Astrocyte of the cerebellum (primary cell): ENCODE results near the gene FAM193A.
"Not testable (repeated sequence)": the region's sequence is repeated elsewhere in the genome, so short reads cannot be mapped to it uniquely, and the experiment has no call there.

Source experiments
- DNase-seq: peaks from one replicate; pipeline ENCODE4 v3.0.0-alpha.2; 2011; ENCODE audit warnings: low read depth
- H3K4me3 ChIP-seq: 2 replicates; pipeline ENCODE4 v1.5.1; 2011; ENCODE audit warnings: mild to moderate bottlenecking, low read depth, low read length, moderate library complexity
- CTCF ChIP-seq: IDR thresholded peaks from 2 replicates; pipeline ENCODE4 v1.5.1; 2012; ENCODE audit warnings: low read length, low read depth, moderate library complexity, mild to moderate bottlenecking; ENCODE audit errors: missing control alignments
- in situ Hi-C: cut with HindIII; loops from 2 replicates; pipeline ENCODE4 v1.10.0; 2017; ENCODE audit warnings: low sequenced_read_pairs

Gene FAM193A

GRCh38 chr4:2600878-2601277 lies 64.4 kb downstream of the FAM193A start:
- TF ChIP-seq CTCF: no peak
- no peak overlapping the region for H3K4me3 ChIP-seq
- in situ Hi-C loops: no loop called here
- DNase-seq: no peak

GRCh38 chr4:2604614-2605013 lies 68.2 kb downstream of the FAM193A start:
- in situ Hi-C loops: no loop called here
- DNase-seq: no peak
- no peak overlapping the region for H3K4me3 ChIP-seq

GRCh38 chr4:2606960-2607506 lies 70.6 kb downstream of the FAM193A start:
- DNase-seq: no peak
- no peak for TF ChIP-seq CTCF
- no peak overlapping the region for H3K4me3 ChIP-seq
- in situ Hi-C loops: no loop called here

More at GRCh38 chr4:2604614-2605013, 68.2 kb downstream of the FAM193A start:
- no peak for TF ChIP-seq CTCF

DNA sequence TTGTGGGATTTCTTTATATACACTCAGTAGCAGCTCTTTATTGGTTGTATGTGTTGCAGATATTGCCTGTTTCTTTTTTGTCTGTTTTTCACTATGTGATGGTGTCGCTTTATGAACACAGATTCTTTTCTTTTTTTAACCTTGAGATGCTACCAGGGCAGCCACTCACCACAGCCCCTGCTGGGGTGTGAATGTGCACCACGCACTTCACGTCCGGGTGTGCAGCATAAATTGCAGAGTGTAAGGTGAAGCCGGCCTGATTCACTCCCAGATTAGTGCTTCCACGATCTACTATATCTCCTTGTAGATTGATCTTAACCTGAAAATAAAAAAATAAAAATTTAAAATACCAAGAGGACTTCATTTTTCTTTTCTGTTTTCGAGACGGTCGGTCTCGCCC lies 71.4 kb downstream of the FAM193A start:
- TF ChIP-seq CTCF: no peak
- in situ Hi-C loops: no loop called here
- H3K4me3 ChIP-seq: no peak overlapping the region
- no peak for DNase-seq

DNA sequence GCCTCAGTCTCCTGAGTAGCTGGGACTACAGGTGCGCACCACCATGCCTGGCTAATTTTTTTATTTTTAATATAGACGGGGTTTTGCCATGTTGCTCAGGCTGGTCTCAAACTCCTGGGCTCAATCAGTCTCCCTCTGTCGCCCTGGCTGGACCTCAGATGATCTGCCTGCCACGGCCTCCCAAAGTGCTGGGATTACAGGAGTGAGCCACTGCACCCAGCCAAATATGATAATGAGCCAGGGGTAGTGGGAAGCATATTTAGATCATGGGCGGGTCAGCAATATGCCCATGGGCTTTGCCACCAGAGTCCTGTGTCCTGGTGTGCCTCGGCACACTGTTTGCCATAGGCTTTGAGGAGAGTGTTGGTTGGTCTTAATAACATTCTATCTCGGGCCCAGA lies 71.8 kb downstream of the FAM193A start:
- no peak for DNase-seq
- H3K4me3 ChIP-seq: no peak overlapping the region
- in situ Hi-C loops: no loop called here
- no peak for TF ChIP-seq CTCF

DNA sequence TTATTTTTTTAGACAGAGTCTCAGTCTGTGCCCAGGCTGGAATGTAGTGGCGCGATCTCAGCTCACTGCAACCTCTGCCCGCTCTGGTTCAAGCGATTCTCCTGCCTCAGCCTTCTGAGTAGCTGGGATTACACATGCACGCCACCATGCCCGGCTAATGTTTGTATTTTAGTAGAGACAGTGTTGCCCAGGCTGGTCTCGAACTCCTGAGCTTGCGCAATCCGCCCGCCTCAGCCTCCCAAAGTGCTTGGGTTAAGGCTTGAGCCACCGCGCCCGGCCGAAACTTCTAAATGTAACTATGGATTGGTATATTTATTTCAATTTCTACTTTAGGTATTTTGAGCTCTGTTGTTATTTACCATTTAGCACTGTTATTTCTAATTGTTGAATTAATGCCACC lies 79.4 kb downstream of the FAM193A start:
- no peak for TF ChIP-seq CTCF
- no peak for DNase-seq
- no peak overlapping the region for H3K4me3 ChIP-seq
- in situ Hi-C loops: no loop called here

GRCh38 chr4:2617955-2618354 lies 81.5 kb downstream of the FAM193A start:
- no peak for DNase-seq
- in situ Hi-C loops: no loop called here
- TF ChIP-seq CTCF: no peak
- no peak overlapping the region for H3K4me3 ChIP-seq

DNA sequence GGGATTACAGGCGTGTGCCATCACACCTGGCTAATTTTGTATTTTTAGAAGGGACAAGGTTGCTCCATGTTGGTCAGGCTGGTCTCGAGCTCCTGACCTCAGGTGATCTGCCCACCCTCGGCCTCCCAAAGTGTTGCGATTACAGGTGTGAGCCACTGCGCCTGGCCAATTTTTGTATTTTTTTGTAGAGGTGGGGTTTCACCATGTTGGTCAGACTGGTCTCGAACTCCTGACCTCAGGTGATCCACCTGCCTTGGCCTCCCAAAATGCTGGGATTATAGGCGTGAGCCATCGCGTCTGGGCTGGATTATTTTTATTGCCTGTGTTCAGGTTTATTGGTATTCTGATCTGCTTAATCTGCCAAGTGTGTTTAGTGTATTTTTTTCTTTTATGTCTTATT lies 82.3 kb downstream of the FAM193A start:
- in situ Hi-C loops, DNase-seq, H3K4me3 ChIP-seq: not testable (repeated sequence)
